DND-41 (cell line): ENCODE measurements around the gene RNF220.

Experiments
- EZH2 ChIP-seq: IDR thresholded peaks from 3 replicates; pipeline ENCODE4 v1.6.1; 2012; ENCODE audit warnings: borderline replicate concordance, low read depth, mild to moderate bottlenecking, moderate library complexity, low read length, inconsistent platforms; ENCODE audit not compliant: severe bottlenecking
- TF ChIP-seq, protein P1 (sequence below): IDR thresholded peaks from 2 replicates; pipeline ENCODE4 v1.5.1; 2012; ENCODE audit warnings: borderline replicate concordance, low read length, moderate library complexity, mild to moderate bottlenecking; ENCODE audit not compliant: poor library complexity, severe bottlenecking; ENCODE audit errors: extremely low read depth

DNA sequence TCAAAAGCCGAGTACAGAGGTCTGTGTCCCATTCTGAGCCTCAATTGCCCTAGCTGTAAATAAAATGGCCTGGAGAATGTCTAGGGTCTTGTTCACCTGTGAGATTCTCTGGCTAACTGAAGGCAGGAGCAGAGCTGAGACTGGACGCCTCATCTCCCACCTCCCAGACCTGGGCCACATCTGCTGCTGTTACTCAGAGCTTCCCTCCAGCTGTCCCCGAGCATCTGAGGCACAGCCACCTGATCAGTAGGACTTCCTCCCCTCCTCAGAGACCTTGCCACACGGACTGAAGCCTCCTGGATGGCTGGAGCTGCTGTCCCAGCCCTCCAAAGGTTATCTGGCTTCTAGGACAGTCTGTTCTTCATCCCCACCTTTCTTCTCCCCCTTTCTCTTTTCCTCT lies 206.8 kb downstream of the RNF220 start:
- TF ChIP-seq, protein P1, sequence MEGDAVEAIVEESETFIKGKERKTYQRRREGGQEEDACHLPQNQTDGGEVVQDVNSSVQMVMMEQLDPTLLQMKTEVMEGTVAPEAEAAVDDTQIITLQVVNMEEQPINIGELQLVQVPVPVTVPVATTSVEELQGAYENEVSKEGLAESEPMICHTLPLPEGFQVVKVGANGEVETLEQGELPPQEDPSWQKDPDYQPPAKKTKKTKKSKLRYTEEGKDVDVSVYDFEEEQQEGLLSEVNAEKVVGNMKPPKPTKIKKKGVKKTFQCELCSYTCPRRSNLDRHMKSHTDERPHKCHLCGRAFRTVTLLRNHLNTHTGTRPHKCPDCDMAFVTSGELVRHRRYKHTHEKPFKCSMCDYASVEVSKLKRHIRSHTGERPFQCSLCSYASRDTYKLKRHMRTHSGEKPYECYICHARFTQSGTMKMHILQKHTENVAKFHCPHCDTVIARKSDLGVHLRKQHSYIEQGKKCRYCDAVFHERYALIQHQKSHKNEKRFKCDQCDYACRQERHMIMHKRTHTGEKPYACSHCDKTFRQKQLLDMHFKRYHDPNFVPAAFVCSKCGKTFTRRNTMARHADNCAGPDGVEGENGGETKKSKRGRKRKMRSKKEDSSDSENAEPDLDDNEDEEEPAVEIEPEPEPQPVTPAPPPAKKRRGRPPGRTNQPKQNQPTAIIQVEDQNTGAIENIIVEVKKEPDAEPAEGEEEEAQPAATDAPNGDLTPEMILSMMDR, result no peak
- no peak for TF ChIP-seq EZH2
